Lower lobe of right lung (tissue), 2 donors: ENCODE data around the gene CTDSP2. TPM values are rescaled to one million over a fixed set of nuclear protein-coding genes. Genes with fewer than 3 reads are reported as not detected.
"Not testable (repeated sequence)": the region's sequence is repeated elsewhere in the genome, so short reads cannot be mapped to it uniquely, and the experiment has no call there.

ENCODE experiments used
- ATAC-seq, 2 donors: fragments of 200-7000 bp; cut with Tn5 transposase; one replicate each; pipeline ENCODE4 v1.9.1; 2020 to 2022; ENCODE audit warnings: mild to moderate bottlenecking in 2 of 2, moderate library complexity in 2 of 2
- DNase-seq: peaks from one replicate; pipeline ENCODE4 v3.0.0-alpha.2; 2020
- H3K27ac ChIP-seq: fragments of 200-600 bp; one replicate; pipeline ENCODE4 v1.8.0; 2022
- H3K27me3 ChIP-seq: fragments of 200-600 bp; one replicate; pipeline ENCODE4 v1.8.0; 2022; ENCODE audit warnings: low read depth
- H3K36me3 ChIP-seq: fragments of 200-600 bp; one replicate; pipeline ENCODE4 v1.8.0; 2022; ENCODE audit warnings: mild to moderate bottlenecking
- H3K4me1 ChIP-seq: fragments of 200-600 bp; one replicate; pipeline ENCODE4 v1.8.0; 2022
- H3K4me3 ChIP-seq: fragments of 200-600 bp; one replicate; pipeline ENCODE4 v1.8.0; 2022; ENCODE audit warnings: mild to moderate bottlenecking
- H3K9me3 ChIP-seq: fragments of 200-600 bp; one replicate; pipeline ENCODE4 v1.8.0; 2022
- intact Hi-C: fragments of 100-400 bp; cut with DNase I; formaldehyde crosslinking; loops from one replicate; pipeline ENCODE4 v1.11.0; 2022
- total RNA-seq: library from RNA; stranded (reverse); fragmentation: NEBNext Ultra II Directional; extraction: Animal tissue kit (Norgen Biotek cat#: 25700); gene quantifications from one replicate; pipeline ENCODE4 v1.2.1, GENCODE V29; 2021
- TF ChIP-seq, protein P1 (sequence below): fragments of 200-600 bp; IDR thresholded peaks from one replicate; pipeline ENCODE4 v1.8.0; 2022; ENCODE audit warnings: antibody characterized with exemption, mild to moderate bottlenecking
- donor health status: DM: no; HTN: yes; CAD: no; lungs with severe emphysema.

The CTDSP2 gene
- total RNA-seq, 1 donor from 2014 or later: 220 TPM

DNA sequence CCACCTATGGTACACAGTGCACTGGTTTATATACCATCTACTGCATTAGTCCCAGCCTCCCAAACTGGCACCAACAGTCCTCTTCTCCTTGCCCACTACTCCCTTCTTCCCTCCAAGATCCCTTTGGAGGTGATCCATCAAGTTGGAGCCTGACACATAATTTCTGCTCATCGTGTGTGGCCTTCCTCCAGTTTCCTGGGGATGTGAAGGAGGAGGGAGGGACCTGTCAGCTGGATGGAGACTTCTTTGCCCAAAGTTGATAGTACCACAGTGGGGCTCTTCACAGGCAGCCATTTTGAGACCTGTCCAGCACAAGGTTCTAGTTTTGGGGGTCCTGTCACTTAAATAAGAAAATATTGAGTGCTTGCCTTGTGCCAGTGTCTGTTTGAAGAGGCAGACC, 17.1 kb upstream of the CTDSP2 start:
- no peak for ATAC-seq
- H3K4me1 ChIP-seq: peaks cover 28% of the 10 kb centered on the region
- DNase-seq: no peak
- TF ChIP-seq, protein P1, sequence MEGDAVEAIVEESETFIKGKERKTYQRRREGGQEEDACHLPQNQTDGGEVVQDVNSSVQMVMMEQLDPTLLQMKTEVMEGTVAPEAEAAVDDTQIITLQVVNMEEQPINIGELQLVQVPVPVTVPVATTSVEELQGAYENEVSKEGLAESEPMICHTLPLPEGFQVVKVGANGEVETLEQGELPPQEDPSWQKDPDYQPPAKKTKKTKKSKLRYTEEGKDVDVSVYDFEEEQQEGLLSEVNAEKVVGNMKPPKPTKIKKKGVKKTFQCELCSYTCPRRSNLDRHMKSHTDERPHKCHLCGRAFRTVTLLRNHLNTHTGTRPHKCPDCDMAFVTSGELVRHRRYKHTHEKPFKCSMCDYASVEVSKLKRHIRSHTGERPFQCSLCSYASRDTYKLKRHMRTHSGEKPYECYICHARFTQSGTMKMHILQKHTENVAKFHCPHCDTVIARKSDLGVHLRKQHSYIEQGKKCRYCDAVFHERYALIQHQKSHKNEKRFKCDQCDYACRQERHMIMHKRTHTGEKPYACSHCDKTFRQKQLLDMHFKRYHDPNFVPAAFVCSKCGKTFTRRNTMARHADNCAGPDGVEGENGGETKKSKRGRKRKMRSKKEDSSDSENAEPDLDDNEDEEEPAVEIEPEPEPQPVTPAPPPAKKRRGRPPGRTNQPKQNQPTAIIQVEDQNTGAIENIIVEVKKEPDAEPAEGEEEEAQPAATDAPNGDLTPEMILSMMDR: no peak
- H3K36me3 ChIP-seq: no peaks in the 10 kb centered on the region
- no peak overlapping the region for H3K4me3 ChIP-seq
- H3K27ac ChIP-seq: peak overlapping the region; percentile 96
- no peaks in the 10 kb centered on the region for H3K9me3 ChIP-seq
- H3K27me3 ChIP-seq: no peaks in the 10 kb centered on the region
- intact Hi-C loops: no loop called here

DNA sequence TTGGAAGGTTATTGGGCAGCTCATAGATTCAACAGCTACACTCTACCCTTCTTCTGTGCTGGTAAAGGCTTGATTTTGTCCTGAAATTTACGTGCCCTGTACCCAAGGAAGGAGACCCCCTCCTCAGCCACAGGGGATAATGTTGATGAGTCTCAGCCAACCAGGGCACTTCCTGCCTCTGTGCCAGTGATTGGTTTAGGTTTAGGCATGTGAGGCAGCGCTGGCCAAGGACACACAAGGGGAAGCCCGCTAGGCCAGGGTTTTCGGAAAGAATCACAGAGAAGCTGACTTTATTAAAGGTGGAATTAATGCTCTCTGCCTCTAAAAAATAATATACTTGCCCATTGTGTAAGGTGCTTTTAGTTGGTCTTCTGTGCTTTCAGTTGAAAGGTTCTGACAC, 15.4 kb upstream of the CTDSP2 start:
- no peak overlapping the region for H3K27ac ChIP-seq
- DNase-seq (no peak), ATAC-seq (no peak)
- no peaks in the 10 kb centered on the region for H3K9me3 ChIP-seq
- intact Hi-C loops: no loop called here
- H3K36me3 ChIP-seq: no peaks in the 10 kb centered on the region
- TF ChIP-seq, protein P1: no peak
- no peaks in the 10 kb centered on the region for H3K27me3 ChIP-seq
- H3K4me3 ChIP-seq: no peak overlapping the region
- peaks cover 23% of the 10 kb centered on the region for H3K4me1 ChIP-seq

DNA sequence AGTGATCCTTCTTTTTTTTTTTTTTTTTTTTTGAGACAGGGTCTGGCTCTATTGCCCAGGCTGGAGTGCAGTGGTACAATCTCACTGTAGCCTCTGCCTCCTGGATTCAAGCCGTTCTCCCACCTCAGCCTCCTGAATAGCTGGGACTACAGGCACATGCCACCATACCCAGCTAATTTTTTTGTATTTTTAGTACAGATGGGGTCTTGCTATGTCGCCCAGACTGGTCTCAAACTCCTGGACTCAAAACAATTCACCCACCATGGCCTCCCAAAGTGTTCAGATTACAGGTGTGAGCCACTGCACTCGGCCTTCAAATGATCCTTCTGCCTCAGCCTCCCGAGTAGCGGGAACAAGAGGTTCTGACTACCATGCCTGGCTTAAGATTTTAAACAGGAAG, 14.4 kb upstream of the CTDSP2 start:
- H3K9me3 ChIP-seq, intact Hi-C loops, DNase-seq, H3K4me3 ChIP-seq, ATAC-seq, H3K27me3 ChIP-seq, H3K36me3 ChIP-seq, H3K27ac ChIP-seq: not testable (repeated sequence)
- H3K4me1 ChIP-seq: peaks cover 18% of the 10 kb centered on the region

DNA sequence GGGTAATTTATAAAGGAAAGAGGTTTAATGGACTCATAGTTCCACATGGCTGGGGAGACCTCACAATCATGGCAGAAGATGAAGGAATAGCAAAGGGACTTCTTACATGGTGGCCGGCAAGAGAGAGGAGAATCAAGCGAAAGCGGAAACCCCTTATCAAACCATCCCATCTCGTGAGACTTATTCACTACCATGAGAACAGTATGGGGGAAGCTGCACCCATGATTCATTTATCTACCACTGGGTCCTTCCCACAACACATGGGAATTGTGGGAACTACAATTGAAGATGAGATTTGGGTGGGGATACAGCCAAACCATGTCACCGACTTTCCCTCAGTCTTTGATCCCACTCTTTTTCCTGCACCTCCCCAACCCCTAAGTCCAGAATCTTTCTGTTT, 12.6 kb upstream of the CTDSP2 start:
- ATAC-seq: no peak
- no peak overlapping the region for H3K27ac ChIP-seq
- H3K9me3 ChIP-seq: no peaks in the 10 kb centered on the region
- intact Hi-C loops: no loop called here
- H3K4me1 ChIP-seq: peaks cover 5% of the 10 kb centered on the region
- TF ChIP-seq, protein P1: no peak
- no peak overlapping the region for H3K4me3 ChIP-seq
- H3K36me3 ChIP-seq: no peaks in the 10 kb centered on the region
- H3K27me3 ChIP-seq: no peaks in the 10 kb centered on the region
- DNase-seq: no peak

DNA sequence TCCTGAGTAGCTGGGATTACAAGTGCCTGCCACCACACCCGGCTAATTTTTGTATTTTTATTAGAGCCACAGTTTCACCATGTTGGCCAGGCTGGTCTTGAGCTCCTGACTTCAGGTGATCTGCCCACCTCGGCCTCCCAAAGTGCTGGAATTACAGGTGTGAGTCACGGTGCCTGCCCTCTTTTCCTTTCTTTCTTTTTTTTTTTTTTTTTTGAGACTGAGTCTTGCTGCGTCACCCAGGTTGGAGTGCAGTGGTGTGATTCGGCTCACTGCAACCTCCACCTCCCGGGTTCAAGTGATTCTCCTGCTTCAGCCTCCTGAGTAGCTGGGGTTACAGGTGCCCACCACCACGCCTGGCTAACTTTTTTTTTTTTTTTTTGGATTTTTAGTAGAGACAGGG, 11.6 kb upstream of the CTDSP2 start:
- H3K36me3 ChIP-seq, H3K9me3 ChIP-seq, DNase-seq, H3K27me3 ChIP-seq, ATAC-seq, intact Hi-C loops, H3K4me3 ChIP-seq, H3K27ac ChIP-seq, H3K4me1 ChIP-seq: not testable (repeated sequence)

DNA sequence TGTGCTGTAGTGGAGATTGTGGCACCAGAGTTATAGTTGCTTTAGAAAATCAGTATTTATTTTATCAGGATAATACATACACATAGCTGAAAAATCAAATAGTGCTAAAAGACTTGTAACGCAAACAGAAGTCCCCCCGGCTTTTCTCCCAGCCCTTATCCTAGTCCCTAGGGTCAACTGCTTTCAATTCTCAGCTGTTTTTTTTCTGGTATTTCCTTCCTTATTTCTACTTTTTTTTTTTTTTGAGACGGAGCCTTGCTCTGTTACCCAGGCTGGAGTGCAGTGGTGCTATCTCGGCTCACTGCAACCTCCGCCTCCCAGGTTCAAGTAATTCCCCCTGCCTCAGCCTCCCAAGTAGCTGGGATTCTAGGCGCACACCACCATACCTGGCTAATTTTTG, 8.4 kb upstream of the CTDSP2 start:
- Histone ChIP-seq H3K4me3 (no peak overlapping the region), H3K27ac (no peak overlapping the region), H3K9me3 (no peaks in the 10 kb centered on the region), H3K27me3 (no peaks in the 10 kb centered on the region), H3K36me3 (no peaks in the 10 kb centered on the region), H3K4me1 (peaks cover 33% of the 10 kb centered on the region)
- intact Hi-C loops: no loop called here
- no peak for DNase-seq
- TF ChIP-seq, protein P1: no peak
- ATAC-seq: no peak
